ENCODE data around the gene NFYA.
A peak's percentile ranks its signal among the peaks of the same experiment; 100 is the strongest.

Gene NFYA

GRCh38 chr6:41047306-41047705 is 25.5 kb upstream of the NFYA start:
- DNase-seq, result no peak

DNA sequence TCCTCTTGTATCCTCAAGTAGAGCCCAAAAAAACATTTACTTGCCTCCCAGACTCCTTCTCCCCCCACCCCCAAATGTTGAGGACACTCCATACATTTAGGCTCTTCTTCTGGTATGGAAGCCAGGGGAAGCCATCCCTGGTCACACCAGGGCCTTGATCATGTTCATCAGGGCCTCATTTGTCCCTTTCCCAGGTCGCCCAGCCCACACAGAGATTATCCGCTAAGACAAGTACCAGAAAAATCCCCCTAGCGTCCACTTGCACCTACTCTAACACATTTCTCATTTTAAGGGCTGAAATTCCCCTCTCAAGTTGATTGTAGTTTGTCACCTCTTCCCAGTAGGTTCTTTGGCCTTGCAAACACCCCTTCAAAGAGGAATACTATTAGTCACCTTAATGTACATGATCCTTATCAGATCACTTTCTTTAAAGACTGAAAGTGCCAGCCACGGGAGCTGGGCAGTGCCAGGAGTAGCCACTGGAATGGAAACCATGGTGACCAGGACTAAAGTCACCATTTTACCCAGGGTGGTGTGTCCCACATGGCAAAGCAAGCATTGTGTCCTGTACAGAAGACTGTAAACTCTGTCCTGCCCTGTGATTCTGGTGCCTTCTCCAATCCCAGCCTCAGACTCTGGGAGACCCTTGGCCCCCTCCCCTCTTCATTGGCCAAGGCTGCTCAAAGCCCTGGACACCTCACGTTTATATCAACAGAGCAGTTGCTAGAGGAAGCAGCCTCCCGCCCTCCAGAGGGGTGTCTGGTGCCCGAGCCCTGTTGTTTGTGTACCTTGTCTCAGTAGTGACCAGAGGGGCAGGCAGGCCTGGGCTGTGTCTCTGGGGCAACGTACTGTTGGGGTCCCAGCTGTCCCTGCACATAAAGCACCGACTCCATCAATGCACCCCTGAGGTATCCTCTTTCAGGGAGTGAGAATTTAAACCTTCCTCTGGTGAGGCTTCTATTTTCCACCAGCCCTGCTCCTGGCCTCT is 24.7 kb upstream of the NFYA start:
- DNase-seq, result no peak

DNA sequence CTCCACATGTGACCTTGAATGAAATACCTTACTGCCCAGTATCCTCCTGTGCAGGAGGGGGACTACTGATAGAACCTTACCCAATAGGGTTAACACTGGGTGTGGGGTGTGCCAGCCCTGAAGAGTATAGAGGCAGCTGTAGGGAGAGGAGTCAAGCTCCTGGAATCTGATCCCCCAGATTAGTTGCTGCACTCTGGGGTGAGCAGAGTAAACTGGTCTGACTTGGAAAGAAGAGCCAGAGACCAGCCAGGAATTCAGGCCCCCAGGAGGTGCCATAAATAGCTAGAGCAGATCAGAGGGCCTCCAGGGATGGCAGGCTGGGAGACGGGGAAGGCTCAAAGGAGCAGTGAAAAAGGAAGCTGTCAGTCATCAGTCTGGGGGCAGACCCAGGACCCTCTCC is 23.3 kb upstream of the NFYA start:
- no peak for DNase-seq

DNA sequence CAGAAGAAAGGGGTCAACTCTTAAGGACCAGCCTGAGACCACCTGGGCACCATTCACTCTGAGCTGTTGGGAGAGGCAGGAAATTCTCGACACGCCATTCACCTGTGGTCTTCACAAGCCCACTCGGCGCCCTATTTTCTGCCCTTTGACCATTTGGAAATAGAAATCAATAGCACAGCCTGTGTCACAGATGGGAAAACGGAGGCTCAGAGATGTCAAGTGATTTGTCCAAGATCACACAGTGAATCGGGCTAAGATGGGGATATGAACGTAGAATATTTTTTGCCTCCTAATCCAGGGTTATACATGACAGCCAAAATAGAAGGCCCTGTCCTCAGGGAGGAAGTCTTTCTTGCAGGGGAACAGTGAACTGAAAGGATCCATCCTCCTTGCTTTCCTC is 22.8 kb upstream of the NFYA start:
- DNase-seq, result no peak

GRCh38 chr6:41050536-41050935 is 22.2 kb upstream of the NFYA start:
- DNase-seq, result no peak

DNA sequence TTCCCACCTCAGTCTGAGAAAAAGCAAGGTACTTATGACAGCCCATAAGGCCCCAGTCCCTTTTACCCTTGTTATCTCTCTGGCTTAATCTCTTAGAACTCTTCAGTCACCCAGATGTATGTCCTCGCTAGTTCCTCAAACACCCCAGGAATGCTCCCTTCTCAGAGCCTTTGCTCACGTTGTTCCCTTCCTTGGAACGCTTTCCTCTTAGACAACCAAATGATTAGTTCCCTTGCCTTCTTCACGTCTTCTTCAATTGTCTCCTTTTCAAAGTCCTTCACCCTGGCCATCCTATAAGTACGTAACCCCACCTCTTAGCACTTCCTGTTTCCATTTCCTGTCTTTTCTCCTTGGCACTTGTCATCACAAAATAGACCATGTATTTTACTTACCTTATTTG is 20.9 kb upstream of the NFYA start:
- no peak for DNase-seq

DNA sequence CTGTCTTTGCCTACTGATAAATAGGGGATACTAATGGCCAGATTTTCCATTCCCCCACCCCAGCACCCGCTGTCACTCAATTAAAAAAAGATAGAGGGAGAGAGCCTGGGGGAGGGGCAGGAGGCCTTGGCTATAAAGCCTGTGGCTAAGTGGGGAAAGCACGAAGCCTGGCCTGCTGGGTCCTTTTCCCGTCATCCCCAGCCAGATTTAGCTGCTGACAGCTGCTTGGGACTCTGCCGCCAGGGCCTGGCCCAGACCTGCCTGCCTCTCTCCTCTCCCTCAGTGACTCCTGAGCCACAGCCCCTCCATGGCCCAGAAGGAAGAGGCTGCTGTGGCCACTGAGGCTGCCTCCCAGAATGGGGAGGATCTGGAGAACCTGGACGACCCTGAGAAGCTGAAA is 19.7 kb upstream of the NFYA start, which contains the start of gene APOBEC2:
APOBEC2 (plus strand) TSS at position 162 of the 400 bp plus-strand sequence; CDS start at position 308, 146 bp downstream.
- peak; percentile 42 for DNase-seq

GRCh38 chr6:41054511-41054910 is 18.3 kb upstream of the NFYA start:
- no peak for DNase-seq

DNA sequence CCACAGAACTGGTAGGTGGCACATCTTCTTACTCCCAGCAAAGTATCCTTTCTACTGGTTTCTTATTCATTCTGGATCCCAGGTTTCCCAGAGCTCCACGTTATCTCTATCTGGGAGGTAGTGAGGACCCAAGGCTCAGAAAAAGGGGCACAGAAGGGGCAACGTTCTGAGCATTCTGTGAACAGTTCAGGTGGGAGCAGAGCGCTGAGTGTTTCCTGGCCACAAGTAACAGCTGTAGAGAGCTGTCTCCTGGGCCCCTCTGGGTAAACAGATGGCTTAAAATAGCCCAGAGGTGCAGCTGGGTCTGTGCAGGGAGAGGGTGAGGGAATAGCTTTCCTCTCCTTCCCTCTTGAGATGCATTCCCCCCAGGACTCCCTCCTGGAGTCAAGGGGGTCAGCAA is 17.6 kb upstream of the NFYA start:
- DNase-seq, result no peak

GRCh38 chr6:41056768-41057490 is 15.8 kb upstream of the NFYA start:
- no peak for DNase-seq

GRCh38 chr6:41058783-41059181 is 14.0 kb upstream of the NFYA start:
- no peak for DNase-seq

DNA sequence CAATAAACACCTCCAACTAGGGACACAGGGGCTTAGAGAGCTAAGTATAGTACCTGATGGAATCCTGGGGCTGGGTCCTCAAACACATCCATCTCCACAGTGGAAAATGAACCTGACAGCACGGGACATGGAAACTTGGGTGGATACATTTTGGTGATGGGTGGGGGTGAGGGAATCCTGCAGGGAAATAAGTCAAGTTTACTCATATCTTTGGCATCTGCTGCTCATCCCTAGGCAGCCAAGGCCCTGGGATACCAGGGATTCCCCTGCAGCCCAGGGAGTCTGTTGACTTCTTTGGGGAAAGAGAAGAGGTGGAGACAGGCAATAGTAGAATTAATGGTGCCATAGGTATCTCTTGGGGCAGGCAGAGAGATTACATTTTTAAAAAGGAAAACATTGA is 13.2 kb upstream of the NFYA start:
- DNase-seq, result no peak

DNA sequence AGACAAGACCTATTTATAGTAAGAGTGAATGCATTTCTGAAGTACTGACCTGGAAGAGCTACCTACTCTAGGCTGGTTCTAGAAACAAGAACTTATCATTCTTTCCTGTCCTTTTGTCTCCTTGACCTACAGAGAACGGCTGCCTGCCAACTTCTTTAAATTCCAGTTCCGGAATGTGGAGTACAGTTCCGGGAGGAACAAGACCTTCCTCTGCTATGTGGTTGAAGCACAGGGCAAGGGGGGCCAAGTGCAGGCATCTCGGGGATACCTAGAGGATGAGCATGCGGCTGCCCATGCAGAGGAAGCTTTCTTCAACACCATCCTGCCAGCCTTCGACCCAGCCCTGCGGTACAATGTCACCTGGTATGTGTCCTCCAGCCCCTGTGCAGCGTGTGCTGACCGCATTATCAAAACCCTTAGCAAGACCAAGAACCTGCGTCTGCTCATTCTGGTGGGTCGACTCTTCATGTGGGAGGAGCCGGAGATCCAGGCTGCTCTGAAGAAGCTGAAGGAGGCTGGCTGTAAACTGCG is 11.5 kb upstream of the NFYA start:
- no peak for DNase-seq

GRCh38 chr6:41062056-41062455 is 10.7 kb upstream of the NFYA start:
- DNase-seq, result no peak

GRCh38 chr6:41063884-41064285 is 8.9 kb upstream of the NFYA start:
- no peak for DNase-seq

GRCh38 chr6:41064841-41065240 is 7.9 kb upstream of the NFYA start:
- DNase-seq, result no peak

- DNase-seq, result no peak
Observed at GRCh38 chr6:41065550-41066026, 7.2 kb upstream of the NFYA start.

- DNase-seq, result peak; percentile 92
Observed at GRCh38 chr6:41066867-41067304, 5.9 kb upstream of the NFYA start.

GRCh38 chr6:41071501-41071922 is 1.3 kb upstream of the NFYA start:
- DNase-seq, result no peak

DNA sequence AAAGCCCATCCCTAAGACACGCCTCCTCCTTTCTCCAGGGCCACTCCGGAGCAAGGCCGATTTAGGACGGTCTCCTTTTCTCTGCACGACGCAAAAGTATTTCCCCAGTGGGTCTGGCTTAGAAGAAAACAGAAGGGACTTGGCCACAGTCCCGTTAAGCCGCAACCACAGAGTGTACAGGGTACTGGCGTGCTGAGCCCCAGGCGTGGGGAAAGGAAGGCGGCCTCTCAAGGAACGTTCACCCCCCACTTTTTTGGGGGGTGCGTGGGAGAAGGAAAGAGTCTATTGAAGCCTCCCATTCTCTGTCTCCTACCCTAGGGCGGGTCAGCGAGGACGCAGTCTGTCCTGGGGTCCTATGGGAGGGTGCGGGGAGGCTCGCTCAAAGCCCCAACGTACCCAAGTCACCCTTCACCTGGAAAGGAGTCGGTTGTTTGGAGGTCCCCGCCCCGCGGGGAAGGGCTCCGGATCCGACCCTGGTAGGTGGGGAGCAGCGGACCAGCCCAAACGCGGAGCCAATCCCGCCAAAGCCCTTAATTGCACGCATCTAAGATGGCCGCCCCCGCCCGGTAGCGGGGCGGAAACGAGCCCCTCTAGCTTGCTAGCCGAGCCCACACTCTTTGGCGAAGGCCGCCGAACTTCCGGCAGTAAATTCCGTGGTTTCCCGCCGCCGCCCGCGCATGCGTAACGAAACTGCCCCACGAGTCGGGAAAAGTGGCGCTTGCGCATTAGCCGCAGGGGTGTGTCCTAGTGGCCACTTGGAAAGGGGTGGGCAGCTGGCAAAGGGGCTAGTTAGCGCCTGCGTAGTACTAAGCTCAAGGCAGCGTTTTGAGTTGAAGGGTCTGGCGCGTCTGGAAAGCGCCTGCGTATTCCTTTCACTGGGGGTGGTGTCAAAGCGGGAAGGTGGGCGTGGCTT is 595 bp upstream of the NFYA start, which contains the start of gene OARD1:
OARD1 (minus strand) TSS at position 434 of the 913 bp plus-strand sequence. CDS start 722 bp downstream, outside the sequence.
- DNase-seq, result peak; percentile 100

- DNase-seq, result peak; percentile 93
Observed at GRCh38 chr6:41073203-41073967, 611 bp downstream of the NFYA start.
